ENCODE measurements around the gene PVR. TPM values are rescaled to one million over a fixed set of nuclear protein-coding genes. Genes with fewer than 3 reads are reported as not detected.
"Not testable (repeated sequence)": the region's sequence is repeated elsewhere in the genome, so short reads cannot be mapped to it uniquely, and the experiment has no call there.

The PVR gene
- total RNA-seq, 2 experiments from 2014 or later = not detected

GRCh38 chr19:44681992-44682790 is 38.5 kb downstream of the PVR start:
- no TSS peak for BruUV-seq (replicated peaks)
- TF ChIP-seq, protein P1, sequence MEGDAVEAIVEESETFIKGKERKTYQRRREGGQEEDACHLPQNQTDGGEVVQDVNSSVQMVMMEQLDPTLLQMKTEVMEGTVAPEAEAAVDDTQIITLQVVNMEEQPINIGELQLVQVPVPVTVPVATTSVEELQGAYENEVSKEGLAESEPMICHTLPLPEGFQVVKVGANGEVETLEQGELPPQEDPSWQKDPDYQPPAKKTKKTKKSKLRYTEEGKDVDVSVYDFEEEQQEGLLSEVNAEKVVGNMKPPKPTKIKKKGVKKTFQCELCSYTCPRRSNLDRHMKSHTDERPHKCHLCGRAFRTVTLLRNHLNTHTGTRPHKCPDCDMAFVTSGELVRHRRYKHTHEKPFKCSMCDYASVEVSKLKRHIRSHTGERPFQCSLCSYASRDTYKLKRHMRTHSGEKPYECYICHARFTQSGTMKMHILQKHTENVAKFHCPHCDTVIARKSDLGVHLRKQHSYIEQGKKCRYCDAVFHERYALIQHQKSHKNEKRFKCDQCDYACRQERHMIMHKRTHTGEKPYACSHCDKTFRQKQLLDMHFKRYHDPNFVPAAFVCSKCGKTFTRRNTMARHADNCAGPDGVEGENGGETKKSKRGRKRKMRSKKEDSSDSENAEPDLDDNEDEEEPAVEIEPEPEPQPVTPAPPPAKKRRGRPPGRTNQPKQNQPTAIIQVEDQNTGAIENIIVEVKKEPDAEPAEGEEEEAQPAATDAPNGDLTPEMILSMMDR (conservative IDR thresholded peaks at IDR 0.05; ENCODE audit: low read length) = no peak
- no peak for TF ChIP-seq EZH2phosphoT487 (IDR thresholded peaks at IDR 0.05; ENCODE audit: borderline replicate concordance, low read depth, low read length)
- Histone ChIP-seq H3K4me3 (ENCODE audit: low read depth, low read length, poor library complexity, severe bottlenecking) (no peak overlapping the region), H3K27ac (ENCODE audit: low read depth, low read length, poor library complexity, severe bottlenecking) (no peak overlapping the region), H2AFZ (ENCODE audit: low read length) (no peak overlapping the region), H3K9me2 (ENCODE audit: insufficient read depth, low read length) (no peaks in the 10 kb centered on the region), H3K4me1 (ENCODE audit: insufficient read depth, low read length, poor library complexity, severe bottlenecking) (peaks cover 16% of the 10 kb centered on the region), H3K4me2 (ENCODE audit: low read length) (no peak overlapping the region), H4K20me1 (ENCODE audit: insufficient read depth, low read length) (no peaks in the 10 kb centered on the region), H3K79me2 (ENCODE audit: insufficient read depth, low read depth, low read length) (no peaks in the 10 kb centered on the region), H3K9me3 (ENCODE audit: low read length) (no peaks in the 10 kb centered on the region), H3K36me3 (ENCODE audit: insufficient read depth, low read length) (no peaks in the 10 kb centered on the region)
- ChIA-PET CTCF (ENCODE audit: unreplicated experiment) (no interaction called here), POLR2A (no interaction called here)
- intact Hi-C loops (cut with micrococcal nuclease; ENCODE audit: unreplicated experiment) = no loop called here
- no peak for DNase-seq (ENCODE audit: low spot score)

DNA sequence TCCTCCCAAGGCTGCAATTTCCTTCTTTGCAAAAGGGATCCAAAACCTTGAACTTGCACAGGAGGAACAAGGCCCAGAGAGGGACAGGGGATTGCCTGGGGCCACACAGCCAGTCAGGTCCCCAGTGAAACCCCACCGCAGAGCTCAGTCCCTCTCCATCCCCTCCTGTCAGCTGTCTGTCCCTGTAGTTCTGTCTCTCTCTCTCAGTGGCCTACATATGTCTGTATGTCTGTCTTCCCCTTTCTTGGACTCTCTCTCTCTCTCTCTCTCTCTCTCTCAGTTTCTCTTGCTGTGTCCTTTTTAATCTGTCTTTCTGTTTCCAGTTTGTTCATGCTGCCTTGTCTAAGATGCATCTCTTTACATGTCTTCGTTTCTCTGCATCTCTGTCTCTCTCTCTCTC is 39.1 kb downstream of the PVR start:
- Histone ChIP-seq H3K9me3 (ENCODE audit: low read length) (no peaks in the 10 kb centered on the region), H3K4me1 (ENCODE audit: insufficient read depth, low read length, poor library complexity, severe bottlenecking) (peaks cover 16% of the 10 kb centered on the region), H3K9me2 (ENCODE audit: insufficient read depth, low read length) (no peaks in the 10 kb centered on the region), H3K36me3 (ENCODE audit: insufficient read depth, low read length) (no peaks in the 10 kb centered on the region), H2AFZ (ENCODE audit: low read length) (no peak overlapping the region), H3K27ac (ENCODE audit: low read depth, low read length, poor library complexity, severe bottlenecking) (no peak overlapping the region), H3K79me2 (ENCODE audit: insufficient read depth, low read depth, low read length) (no peaks in the 10 kb centered on the region), H3K4me2 (ENCODE audit: low read length) (no peak overlapping the region), H4K20me1 (ENCODE audit: insufficient read depth, low read length) (no peaks in the 10 kb centered on the region), H3K4me3 (ENCODE audit: low read depth, low read length, poor library complexity, severe bottlenecking) (no peak overlapping the region)
- no peak for TF ChIP-seq EZH2phosphoT487 (IDR thresholded peaks at IDR 0.05; ENCODE audit: borderline replicate concordance, low read depth, low read length)
- TF ChIP-seq, protein P1 (conservative IDR thresholded peaks at IDR 0.05; ENCODE audit: low read length) = no peak
- CTCF ChIA-PET (ENCODE audit: unreplicated experiment) = no interaction called here
- DNase-seq (ENCODE audit: low spot score) = no peak
- POLR2A ChIA-PET = no interaction called here
- no TSS peak for BruUV-seq (replicated peaks)
- intact Hi-C loops (cut with micrococcal nuclease; ENCODE audit: unreplicated experiment) = no loop called here

- Histone ChIP-seq H4K20me1 (ENCODE audit: insufficient read depth, low read length) (no peaks in the 10 kb centered on the region), H3K9me3 (ENCODE audit: low read length) (no peaks in the 10 kb centered on the region), H3K4me1 (ENCODE audit: insufficient read depth, low read length, poor library complexity, severe bottlenecking) (peaks cover 16% of the 10 kb centered on the region), H3K9me2 (ENCODE audit: insufficient read depth, low read length) (no peaks in the 10 kb centered on the region), H2AFZ (ENCODE audit: low read length) (no peak overlapping the region), H3K79me2 (ENCODE audit: insufficient read depth, low read depth, low read length) (no peaks in the 10 kb centered on the region), H3K4me2 (ENCODE audit: low read length) (no peak overlapping the region), H3K27ac (ENCODE audit: low read depth, low read length, poor library complexity, severe bottlenecking) (no peak overlapping the region), H3K4me3 (ENCODE audit: low read depth, low read length, poor library complexity, severe bottlenecking) (no peak overlapping the region), H3K36me3 (ENCODE audit: insufficient read depth, low read length) (no peaks in the 10 kb centered on the region)
- no TSS peak for BruUV-seq (replicated peaks)
- ChIA-PET POLR2A (no interaction called here), CTCF (ENCODE audit: unreplicated experiment) (no interaction called here)
- intact Hi-C loops (cut with micrococcal nuclease; ENCODE audit: unreplicated experiment) = no loop called here
- no peak for DNase-seq (ENCODE audit: low spot score)
- TF ChIP-seq EZH2phosphoT487 (IDR thresholded peaks at IDR 0.05; ENCODE audit: borderline replicate concordance, low read depth, low read length) = no peak
- TF ChIP-seq, protein P1 (conservative IDR thresholded peaks at IDR 0.05; ENCODE audit: low read length) = no peak
Observed at GRCh38 chr19:44683434-44684210, 39.9 kb downstream of the PVR start.

DNA sequence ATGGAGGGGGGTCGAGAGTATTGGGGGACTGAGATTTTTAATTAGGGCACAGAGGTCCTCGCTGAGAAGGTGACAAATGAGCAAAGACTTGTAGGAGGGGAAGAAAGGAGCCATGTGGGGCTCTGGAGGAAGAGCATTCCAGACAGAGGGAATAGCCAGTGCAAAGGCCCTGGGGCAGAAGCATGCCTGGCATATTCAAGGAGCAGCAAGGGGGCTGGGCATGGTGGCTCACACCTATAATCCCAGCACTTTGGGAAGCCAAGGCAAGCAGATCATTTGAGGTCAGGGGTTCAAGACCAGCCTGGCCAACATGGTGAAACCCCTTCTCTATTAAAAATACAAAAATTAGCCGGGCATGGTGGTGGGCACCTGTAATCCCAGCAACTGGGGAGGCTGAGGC is 40.7 kb downstream of the PVR start:
- BruUV-seq (replicated peaks); H3K27ac ChIP-seq (ENCODE audit: low read depth, low read length, poor library complexity, severe bottlenecking); H3K4me3 ChIP-seq (ENCODE audit: low read depth, low read length, poor library complexity, severe bottlenecking); H4K20me1 ChIP-seq (ENCODE audit: insufficient read depth, low read length); H3K9me3 ChIP-seq (ENCODE audit: low read length); CTCF ChIA-PET (ENCODE audit: unreplicated experiment); POLR2A ChIA-PET; H3K9me2 ChIP-seq (ENCODE audit: insufficient read depth, low read length); H3K4me2 ChIP-seq (ENCODE audit: low read length); H2AFZ ChIP-seq (ENCODE audit: low read length); intact Hi-C loops (cut with micrococcal nuclease; ENCODE audit: unreplicated experiment); DNase-seq (ENCODE audit: low spot score); H3K79me2 ChIP-seq (ENCODE audit: insufficient read depth, low read depth, low read length); H3K36me3 ChIP-seq (ENCODE audit: insufficient read depth, low read length): not testable (repeated sequence)
- H3K4me1 ChIP-seq (ENCODE audit: insufficient read depth, low read length, poor library complexity, severe bottlenecking) = peaks cover 16% of the 10 kb centered on the region
